Measurements from ENCODE around the gene PHLDB3.

PHLDB3 gene

DNA sequence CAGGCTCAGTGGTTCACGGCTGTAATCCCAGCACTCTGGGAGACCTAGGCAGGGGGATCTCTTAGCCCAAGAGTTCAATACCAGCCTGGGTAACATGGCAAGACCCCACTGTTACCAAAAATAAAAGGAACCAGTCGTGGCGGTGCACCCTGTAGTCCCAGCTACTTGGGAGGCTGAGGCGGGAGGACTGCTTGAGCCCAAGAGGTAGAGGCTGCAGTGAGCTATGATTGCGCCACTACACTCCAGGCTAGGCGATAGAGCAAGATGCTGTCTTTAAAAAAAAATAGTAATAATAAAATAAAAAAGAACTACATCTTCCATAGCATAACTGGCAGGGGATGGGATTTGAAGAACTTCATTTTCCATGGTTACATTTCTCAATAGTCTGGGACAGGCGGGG, 42.2 kb downstream of the PHLDB3 start:
- Histone ChIP-seq H3K4me3 (ENCODE audit: low read length) (no peak overlapping the region), H3K9me3 (ENCODE audit: control insufficient read depth, low read length) (no peaks in the 10 kb centered on the region)

DNA sequence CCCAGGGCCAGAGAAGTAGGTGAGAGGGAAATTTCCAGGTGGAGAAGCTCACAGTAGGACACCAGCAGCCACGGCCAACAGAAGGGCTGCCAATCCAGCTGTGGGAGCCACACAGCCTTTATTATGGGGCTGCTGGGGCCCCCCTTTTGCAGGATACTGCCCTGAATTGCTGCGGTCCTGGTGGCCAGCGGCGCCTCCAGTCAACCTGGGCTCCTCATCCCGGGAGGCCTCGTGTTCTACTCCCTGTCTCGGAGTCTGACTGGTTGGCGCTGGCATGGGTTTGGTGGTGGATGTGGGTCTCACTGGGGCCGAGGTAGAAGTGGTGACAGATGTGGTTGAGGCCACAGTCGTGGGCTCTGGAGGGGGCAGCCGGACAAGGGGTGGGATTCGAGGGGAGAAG, 43.2 kb downstream of the PHLDB3 start:
- Histone ChIP-seq H3K4me3 (ENCODE audit: low read length) (no peak overlapping the region), H3K36me3 (ENCODE audit: control insufficient read depth, insufficient read depth, low read length) (no peaks in the 10 kb centered on the region), H3K9me3 (ENCODE audit: control insufficient read depth, low read length) (no peaks in the 10 kb centered on the region), H3K9ac (ENCODE audit: low read length) (no peak overlapping the region), H3K27me3 (ENCODE audit: control insufficient read depth, insufficient read depth, low read length) (peaks cover 6% of the 10 kb centered on the region), H3K4me1 (ENCODE audit: control insufficient read depth, insufficient read depth, low read length) (peaks cover 11% of the 10 kb centered on the region)

More for the DNA sequence above, 42.2 kb downstream of the PHLDB3 start:
- H3K27me3 ChIP-seq (ENCODE audit: control insufficient read depth, insufficient read depth, low read length): peaks cover 6% of the 10 kb centered on the region
- H3K36me3 ChIP-seq (ENCODE audit: control insufficient read depth, insufficient read depth, low read length): no peaks in the 10 kb centered on the region
- peaks cover 11% of the 10 kb centered on the region for H3K4me1 ChIP-seq (ENCODE audit: control insufficient read depth, insufficient read depth, low read length)
- H3K9ac ChIP-seq (ENCODE audit: low read length): no peak overlapping the region

DNA sequence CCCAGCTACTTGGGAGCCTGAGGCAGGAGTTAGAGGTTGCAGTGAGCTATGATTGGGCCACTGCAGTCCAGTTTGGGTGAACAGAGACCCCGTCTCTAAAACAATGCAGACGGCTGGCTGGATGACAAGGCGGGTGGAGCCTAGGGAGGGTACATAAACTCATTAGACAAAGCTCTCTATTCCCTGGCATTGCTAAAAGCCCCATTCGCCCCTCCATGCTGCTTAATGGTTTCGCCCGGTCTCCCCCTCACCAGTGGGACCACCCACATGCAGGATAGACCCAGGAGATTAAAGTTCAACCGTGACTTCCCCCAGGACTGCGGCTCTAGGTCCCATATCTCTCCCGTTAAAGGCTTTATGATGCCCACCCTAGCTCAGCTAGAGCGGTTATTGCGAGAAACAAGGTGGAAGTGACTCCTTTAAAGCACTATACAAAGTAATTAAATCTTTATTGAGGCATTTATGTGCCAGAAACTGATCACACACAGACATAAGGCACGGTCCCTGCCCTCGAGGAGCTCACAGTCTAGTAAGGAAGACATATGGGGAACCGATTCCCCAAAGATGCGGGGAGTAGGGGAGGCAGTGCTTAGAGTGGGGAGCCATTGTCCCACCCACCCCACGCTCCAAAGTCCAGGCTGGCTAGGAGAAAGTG, 44.1 kb downstream of the PHLDB3 start:
- Histone ChIP-seq H3K9me3 (ENCODE audit: control insufficient read depth, low read length) (no peaks in the 10 kb centered on the region), H3K36me3 (ENCODE audit: control insufficient read depth, insufficient read depth, low read length) (no peaks in the 10 kb centered on the region), H3K4me1 (ENCODE audit: control insufficient read depth, insufficient read depth, low read length) (peaks cover 10% of the 10 kb centered on the region), H3K27me3 (ENCODE audit: control insufficient read depth, insufficient read depth, low read length) (peaks cover 5% of the 10 kb centered on the region), H3K4me3 (ENCODE audit: low read length) (no peak overlapping the region), H3K9ac (ENCODE audit: low read length) (no peak overlapping the region)

DNA sequence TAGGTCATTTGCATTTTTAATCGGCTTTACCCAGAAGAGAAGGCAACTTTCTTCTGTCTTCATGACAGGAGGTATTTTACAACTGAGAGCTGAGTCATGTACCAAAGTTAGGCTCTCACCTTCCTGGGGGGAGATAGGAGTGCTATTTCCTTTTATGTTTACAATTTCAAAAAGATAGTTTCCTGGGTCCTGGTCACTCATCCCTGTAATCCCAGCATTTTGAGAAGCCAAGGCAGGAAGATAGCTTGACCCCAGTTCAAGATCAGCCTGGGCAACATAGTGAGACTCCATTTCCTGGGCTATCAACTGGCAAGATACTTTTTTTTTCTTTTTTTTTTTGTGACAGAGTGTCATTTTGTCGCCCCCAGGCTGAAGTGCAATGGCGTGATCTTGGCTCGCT, 46.7 kb downstream of the PHLDB3 start:
- Histone ChIP-seq H3K4me1 (ENCODE audit: control insufficient read depth, insufficient read depth, low read length) (no peaks in the 10 kb centered on the region), H3K27me3 (ENCODE audit: control insufficient read depth, insufficient read depth, low read length) (no peaks in the 10 kb centered on the region), H3K9ac (ENCODE audit: low read length) (no peak overlapping the region), H3K9me3 (ENCODE audit: control insufficient read depth, low read length) (no peaks in the 10 kb centered on the region), H3K36me3 (ENCODE audit: control insufficient read depth, insufficient read depth, low read length) (no peaks in the 10 kb centered on the region), H3K4me3 (ENCODE audit: low read length) (no peak overlapping the region)

DNA sequence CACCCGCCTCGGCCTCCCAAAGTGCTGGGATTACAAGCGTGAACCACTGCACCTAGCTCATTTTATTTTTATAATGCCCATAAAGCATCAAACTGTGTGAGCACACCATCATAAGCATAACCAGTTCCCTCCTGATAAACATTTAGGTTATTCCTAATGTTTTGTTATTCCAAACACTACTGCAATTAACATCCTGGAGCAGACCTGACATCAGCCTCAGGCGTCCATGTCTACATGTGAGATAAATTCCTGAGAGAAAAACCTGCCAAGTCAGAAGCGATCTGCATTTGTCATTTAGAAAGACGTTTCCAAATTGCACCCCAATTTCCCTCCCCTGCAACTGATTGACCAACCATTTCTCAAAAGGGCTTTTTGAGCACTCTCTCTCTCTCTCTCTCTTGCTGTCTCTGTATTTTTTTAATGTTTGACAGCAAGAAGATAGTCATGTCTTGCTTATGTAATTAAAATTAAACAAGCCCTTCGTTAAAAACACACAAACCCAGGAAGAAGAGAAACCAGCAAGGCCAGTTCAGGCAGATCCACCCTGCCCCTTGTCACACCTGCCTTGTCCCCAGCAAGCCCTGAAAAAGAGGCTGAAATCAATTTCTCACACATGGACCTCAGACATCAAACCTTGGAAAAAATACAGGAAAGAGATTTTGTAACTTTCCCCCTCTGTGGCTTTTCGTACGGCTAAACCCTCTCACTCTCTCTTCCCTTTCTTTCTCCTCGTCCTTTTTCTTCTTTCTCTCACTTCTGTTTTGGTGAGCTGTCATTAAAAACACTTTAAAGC, 49.0 kb downstream of the PHLDB3 start:
- Histone ChIP-seq H3K9me3 (ENCODE audit: control insufficient read depth, low read length) (no peaks in the 10 kb centered on the region), H3K4me3 (ENCODE audit: low read length) (no peak overlapping the region), H3K4me1 (ENCODE audit: control insufficient read depth, insufficient read depth, low read length) (no peaks in the 10 kb centered on the region), H3K27me3 (ENCODE audit: control insufficient read depth, insufficient read depth, low read length) (no peaks in the 10 kb centered on the region), H3K9ac (ENCODE audit: low read length) (no peak overlapping the region), H3K36me3 (ENCODE audit: control insufficient read depth, insufficient read depth, low read length) (no peaks in the 10 kb centered on the region)

DNA sequence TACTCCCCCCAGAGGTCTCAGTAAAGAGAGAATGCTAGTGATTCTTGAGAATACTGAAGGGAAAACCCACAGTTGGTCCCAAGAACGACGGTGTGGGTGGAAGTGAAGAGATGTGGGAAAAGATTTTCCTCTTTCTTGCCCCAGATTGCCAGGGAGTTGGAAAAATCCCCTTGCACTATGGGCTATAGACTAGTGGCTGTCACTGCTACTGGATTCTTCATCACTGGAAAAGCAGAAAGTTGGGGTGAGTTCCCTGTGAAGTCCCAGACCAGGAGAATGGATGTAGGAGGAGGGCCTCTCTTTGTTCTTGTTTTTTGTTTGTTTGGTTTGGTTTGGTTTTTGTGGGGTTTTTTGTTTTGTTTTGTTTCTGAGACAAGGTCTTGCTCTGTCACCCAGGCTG, 50.5 kb downstream of the PHLDB3 start:
- Histone ChIP-seq H3K4me1 (ENCODE audit: control insufficient read depth, insufficient read depth, low read length) (no peaks in the 10 kb centered on the region), H3K27me3 (ENCODE audit: control insufficient read depth, insufficient read depth, low read length) (no peaks in the 10 kb centered on the region), H3K36me3 (ENCODE audit: control insufficient read depth, insufficient read depth, low read length) (no peaks in the 10 kb centered on the region), H3K9me3 (ENCODE audit: control insufficient read depth, low read length) (no peaks in the 10 kb centered on the region), H3K9ac (ENCODE audit: low read length) (no peak overlapping the region), H3K4me3 (ENCODE audit: low read length) (no peak overlapping the region)

DNA sequence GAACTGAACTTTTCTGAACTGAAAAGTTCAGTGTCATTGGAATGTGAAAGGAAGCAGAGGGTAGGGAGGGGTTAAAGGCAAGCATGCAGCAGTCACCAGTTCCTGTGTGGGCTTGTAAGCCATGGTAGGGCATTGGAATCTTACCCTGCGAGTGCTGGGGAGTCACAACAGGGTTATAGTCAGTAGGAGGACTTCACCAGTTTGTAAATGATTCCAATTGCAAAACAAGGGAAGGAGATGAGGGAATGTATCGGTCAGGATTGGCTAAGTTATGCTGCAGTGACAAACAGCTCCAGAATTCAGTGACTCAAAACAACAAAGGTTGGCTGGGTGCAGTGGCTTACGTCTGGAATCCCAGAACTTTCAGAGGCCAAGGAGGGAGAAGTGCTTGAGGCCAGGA, 52.0 kb downstream of the PHLDB3 start:
- no peaks in the 10 kb centered on the region for H3K4me1 ChIP-seq (ENCODE audit: control insufficient read depth, insufficient read depth, low read length)
- no peak overlapping the region for H3K9ac ChIP-seq (ENCODE audit: low read length)

DNA sequence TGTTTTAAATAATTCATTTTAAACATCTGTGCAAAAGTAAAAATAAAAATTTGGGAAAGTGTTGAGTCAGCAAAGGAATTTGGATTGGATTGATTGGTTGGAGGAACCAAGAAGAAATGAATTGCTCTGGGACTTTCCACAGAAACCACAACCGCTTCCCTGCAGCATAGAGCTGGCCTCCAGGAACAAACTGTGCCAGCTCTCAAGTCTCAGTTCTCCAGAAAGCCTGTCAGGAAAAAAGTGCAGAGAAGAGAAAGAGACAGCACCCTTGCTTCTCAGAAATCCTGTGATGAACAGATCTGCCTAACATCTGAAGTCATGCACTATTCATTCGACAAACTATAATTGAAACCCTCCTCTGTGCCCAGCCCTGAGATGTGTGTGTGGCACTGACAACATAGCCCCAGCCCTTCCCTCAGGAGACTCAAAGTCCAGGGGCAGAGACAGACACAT, 54.0 kb downstream of the PHLDB3 start:
- Histone ChIP-seq H3K9ac (ENCODE audit: low read length) (no peak overlapping the region), H3K27me3 (ENCODE audit: control insufficient read depth, insufficient read depth, low read length) (no peaks in the 10 kb centered on the region), H3K36me3 (ENCODE audit: control insufficient read depth, insufficient read depth, low read length) (no peaks in the 10 kb centered on the region), H3K9me3 (ENCODE audit: control insufficient read depth, low read length) (no peaks in the 10 kb centered on the region), H3K4me1 (ENCODE audit: control insufficient read depth, insufficient read depth, low read length) (no peaks in the 10 kb centered on the region), H3K4me3 (ENCODE audit: low read length) (no peak overlapping the region)

More for the DNA sequence above, 52.0 kb downstream of the PHLDB3 start:
- Histone ChIP-seq H3K9me3 (ENCODE audit: control insufficient read depth, low read length) (no peaks in the 10 kb centered on the region), H3K4me3 (ENCODE audit: low read length) (no peak overlapping the region), H3K27me3 (ENCODE audit: control insufficient read depth, insufficient read depth, low read length) (no peaks in the 10 kb centered on the region), H3K36me3 (ENCODE audit: control insufficient read depth, insufficient read depth, low read length) (no peaks in the 10 kb centered on the region)

DNA sequence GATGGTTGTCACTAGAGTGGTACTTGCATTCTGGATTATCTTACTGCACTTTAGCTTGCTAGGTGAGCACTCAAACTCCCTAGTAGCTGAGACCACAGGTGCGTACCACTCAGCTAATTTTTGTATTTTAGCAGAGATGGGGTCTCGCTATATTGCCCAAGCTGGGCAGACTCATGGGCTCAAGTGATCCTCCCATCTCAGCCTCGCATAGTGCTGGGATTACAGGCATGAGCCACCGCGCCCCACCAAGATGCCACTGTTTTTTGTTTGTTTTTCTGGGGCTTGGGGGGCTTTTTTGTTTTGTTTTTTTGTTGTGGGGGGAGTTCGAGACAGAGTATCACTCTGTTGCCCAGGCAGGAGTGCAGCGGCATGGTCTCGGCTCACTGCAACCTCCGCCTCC, 56.9 kb downstream of the PHLDB3 start:
- Histone ChIP-seq H3K36me3 (ENCODE audit: control insufficient read depth, insufficient read depth, low read length) (no peaks in the 10 kb centered on the region), H3K9me3 (ENCODE audit: control insufficient read depth, low read length) (no peaks in the 10 kb centered on the region), H3K9ac (ENCODE audit: low read length) (no peak overlapping the region)

DNA sequence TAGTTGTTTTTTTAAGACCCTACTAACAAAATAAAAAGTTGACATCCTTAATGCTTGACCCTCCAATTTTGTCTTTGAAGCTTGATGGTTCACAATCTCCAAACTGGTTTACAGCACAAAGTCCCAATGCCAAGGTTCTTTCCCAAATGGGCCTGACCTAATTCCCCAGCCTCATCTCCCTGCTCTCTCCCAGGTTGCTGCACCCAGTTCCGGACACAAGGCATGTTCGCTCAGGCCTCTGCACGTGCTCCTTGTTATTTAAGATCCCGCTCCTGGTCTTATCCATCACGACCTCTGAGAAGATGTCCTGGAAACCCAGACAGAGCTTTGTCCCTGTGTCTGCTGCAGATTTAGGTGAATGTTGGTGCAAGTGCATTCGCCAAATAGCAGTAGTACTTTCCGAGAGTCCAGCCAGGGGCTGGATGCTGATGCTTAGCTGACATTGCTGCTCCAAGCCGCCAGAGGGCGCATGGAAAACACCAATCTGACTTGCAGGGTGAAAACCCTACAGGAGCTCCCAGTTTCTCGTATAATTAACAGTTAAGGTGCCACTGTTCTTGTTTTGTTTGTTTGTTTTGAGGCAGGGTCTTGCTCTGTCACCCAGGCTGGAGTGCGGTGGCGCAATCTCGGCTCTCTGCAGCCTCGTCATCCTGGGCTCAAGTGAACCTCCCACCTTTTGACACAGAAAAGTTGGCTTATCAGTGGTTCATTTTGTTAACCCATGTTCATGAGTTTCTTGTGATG, 57.6 kb downstream of the PHLDB3 start:
- Histone ChIP-seq H3K9me3 (ENCODE audit: control insufficient read depth, low read length) (no peaks in the 10 kb centered on the region), H3K27me3 (ENCODE audit: control insufficient read depth, insufficient read depth, low read length) (no peaks in the 10 kb centered on the region), H3K4me1 (ENCODE audit: control insufficient read depth, insufficient read depth, low read length) (no peaks in the 10 kb centered on the region), H3K36me3 (ENCODE audit: control insufficient read depth, insufficient read depth, low read length) (no peaks in the 10 kb centered on the region), H3K9ac (ENCODE audit: low read length) (no peak overlapping the region), H3K4me3 (ENCODE audit: low read length) (no peak overlapping the region)

More for the DNA sequence above, 56.9 kb downstream of the PHLDB3 start:
- H3K27me3 ChIP-seq (ENCODE audit: control insufficient read depth, insufficient read depth, low read length): no peaks in the 10 kb centered on the region
- H3K4me3 ChIP-seq (ENCODE audit: low read length): no peak overlapping the region
- no peaks in the 10 kb centered on the region for H3K4me1 ChIP-seq (ENCODE audit: control insufficient read depth, insufficient read depth, low read length)

DNA sequence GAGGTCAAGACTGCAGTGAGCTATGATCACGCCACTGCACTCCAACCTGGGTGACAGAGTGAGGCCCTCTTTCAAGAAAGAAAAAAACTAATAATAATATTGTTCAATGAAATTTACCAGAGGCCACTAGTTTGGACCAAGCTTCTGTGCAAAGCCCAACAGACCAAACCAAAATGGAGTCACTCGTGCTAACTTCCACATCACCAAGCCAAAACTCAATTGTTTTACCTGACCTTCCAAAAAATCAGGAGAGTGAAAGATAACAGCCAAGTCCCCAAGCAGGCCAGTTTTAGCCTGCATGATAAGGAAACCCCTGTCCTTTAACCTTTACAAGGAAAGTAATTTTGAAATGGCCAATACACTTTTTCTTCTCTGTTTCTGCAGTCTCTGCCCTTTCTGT, 59.1 kb downstream of the PHLDB3 start:
- no peak overlapping the region for H3K9ac ChIP-seq (ENCODE audit: low read length)
- no peaks in the 10 kb centered on the region for H3K4me1 ChIP-seq (ENCODE audit: control insufficient read depth, insufficient read depth, low read length)
- no peak overlapping the region for H3K4me3 ChIP-seq (ENCODE audit: low read length)
- H3K36me3 ChIP-seq (ENCODE audit: control insufficient read depth, insufficient read depth, low read length): no peaks in the 10 kb centered on the region
- no peaks in the 10 kb centered on the region for H3K9me3 ChIP-seq (ENCODE audit: control insufficient read depth, low read length)
- peaks cover 3% of the 10 kb centered on the region for H3K27me3 ChIP-seq (ENCODE audit: control insufficient read depth, insufficient read depth, low read length)

Data from mucosa of stomach (tissue), 1 donor.